Measurements from ENCODE around the gene BBS5. TPM values are rescaled to one million over a fixed set of nuclear protein-coding genes. Genes with fewer than 3 reads are reported as not detected.

BBS5 gene
- total RNA-seq, 1 experiment from 2014 or later = 0.55 TPM

DNA sequence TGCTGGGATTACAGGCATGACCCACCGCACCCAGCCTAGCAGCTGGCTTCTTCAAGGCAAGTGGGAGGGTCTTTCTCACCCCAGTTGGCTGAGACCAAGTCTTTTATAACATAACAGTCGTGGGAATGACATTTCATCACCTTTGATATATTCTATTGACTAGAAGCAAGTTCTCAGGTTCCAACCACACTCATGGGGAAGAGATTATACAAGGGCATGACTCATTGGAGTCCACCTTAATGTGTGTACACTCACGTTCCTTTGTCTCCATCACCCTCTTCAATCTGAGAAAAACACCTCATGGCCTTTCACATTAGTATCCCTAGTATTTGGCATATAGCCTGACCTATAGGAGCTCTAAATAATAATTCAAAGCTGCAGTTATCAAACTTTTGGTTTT, 2.8 kb upstream of the BBS5 start:
- no peaks in the 10 kb centered on the region for H3K36me3 Mint-ChIP-seq (ENCODE audit: insufficient read depth in 1 of 3, low read depth in 3 of 3)
- H2AFZ ChIP-seq (ENCODE audit: low read length) = no peak overlapping the region
- H3K4me1 ChIP-seq (ENCODE audit: insufficient read depth, low read length) = no peaks in the 10 kb centered on the region
- H4K5ac ChIP-seq (ENCODE audit: insufficient read length, low read depth, low read length) = no peak overlapping the region
- no peak overlapping the region for H2BK12ac ChIP-seq (ENCODE audit: insufficient read length, low read depth, low read length)
- H3K79me1 ChIP-seq (ENCODE audit: insufficient read depth, low read depth, low read length, poor library complexity, severe bottlenecking) = no peaks in the 10 kb centered on the region
- peaks cover 7% of the 10 kb centered on the region for H3K23me2 ChIP-seq (ENCODE audit: insufficient read length, low read depth, low read length, poor library complexity, severe bottlenecking)
- H2BK120ac ChIP-seq (ENCODE audit: low read depth, low read length, poor library complexity, severe bottlenecking) = no peak overlapping the region
- H4K20me1 ChIP-seq (ENCODE audit: control insufficient read depth, insufficient read depth, insufficient read length) = no peaks in the 10 kb centered on the region
- H3K23ac ChIP-seq (ENCODE audit: insufficient read length, low read depth, low read length) = no peak overlapping the region
- H3K4me1 Mint-ChIP-seq = peaks cover 3 to 6% of the 10 kb centered on the region in 2 experiments
- no peaks in the 10 kb centered on the region for H3K9me3 Mint-ChIP-seq
- no peak overlapping the region for H3K18ac ChIP-seq (ENCODE audit: insufficient read length, low read depth, low read length)
- no peak overlapping the region for H3T11ph ChIP-seq (ENCODE audit: low read length)
- no peak overlapping the region for H4K91ac ChIP-seq (ENCODE audit: insufficient read length, low read depth, low read length)
- H2BK15ac ChIP-seq (ENCODE audit: low read depth, low read length) = no peak overlapping the region
- TF ChIP-seq, protein P1, sequence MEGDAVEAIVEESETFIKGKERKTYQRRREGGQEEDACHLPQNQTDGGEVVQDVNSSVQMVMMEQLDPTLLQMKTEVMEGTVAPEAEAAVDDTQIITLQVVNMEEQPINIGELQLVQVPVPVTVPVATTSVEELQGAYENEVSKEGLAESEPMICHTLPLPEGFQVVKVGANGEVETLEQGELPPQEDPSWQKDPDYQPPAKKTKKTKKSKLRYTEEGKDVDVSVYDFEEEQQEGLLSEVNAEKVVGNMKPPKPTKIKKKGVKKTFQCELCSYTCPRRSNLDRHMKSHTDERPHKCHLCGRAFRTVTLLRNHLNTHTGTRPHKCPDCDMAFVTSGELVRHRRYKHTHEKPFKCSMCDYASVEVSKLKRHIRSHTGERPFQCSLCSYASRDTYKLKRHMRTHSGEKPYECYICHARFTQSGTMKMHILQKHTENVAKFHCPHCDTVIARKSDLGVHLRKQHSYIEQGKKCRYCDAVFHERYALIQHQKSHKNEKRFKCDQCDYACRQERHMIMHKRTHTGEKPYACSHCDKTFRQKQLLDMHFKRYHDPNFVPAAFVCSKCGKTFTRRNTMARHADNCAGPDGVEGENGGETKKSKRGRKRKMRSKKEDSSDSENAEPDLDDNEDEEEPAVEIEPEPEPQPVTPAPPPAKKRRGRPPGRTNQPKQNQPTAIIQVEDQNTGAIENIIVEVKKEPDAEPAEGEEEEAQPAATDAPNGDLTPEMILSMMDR (conservative IDR thresholded peaks at IDR 0.05) = no peak
- H3K27ac Mint-ChIP-seq = no peak overlapping the region
- H3K56ac ChIP-seq (ENCODE audit: insufficient read length, low read depth, low read length) = no peak overlapping the region
- H3K4me3 Mint-ChIP-seq = no peak overlapping the region
- H4K8ac ChIP-seq (replicated peaks; ENCODE audit: insufficient read length, low read depth, low read length) = no peak overlapping the region
- H3K14ac ChIP-seq (ENCODE audit: insufficient read depth, low read length) = no peak overlapping the region
- no peaks in the 10 kb centered on the region for H3K9me3 ChIP-seq (ENCODE audit: control insufficient read depth, low read depth, low read length)
- H3K9ac ChIP-seq (ENCODE audit: extremely low read depth, insufficient read length, low read length) = no peak overlapping the region
- H2BK5ac ChIP-seq (ENCODE audit: insufficient read length, low read length) = no peak overlapping the region
- H2BK20ac ChIP-seq (ENCODE audit: low read depth, low read length, poor library complexity, severe bottlenecking) = no peak overlapping the region
- H3K79me2 ChIP-seq (ENCODE audit: insufficient read depth, low read length) = no peaks in the 10 kb centered on the region
- H3K27me3 ChIP-seq (ENCODE audit: insufficient read depth, low read length) = peaks cover 22% of the 10 kb centered on the region; the same call in 1 of the 2 replicates
- peaks cover 50% of the 10 kb centered on the region for H3K27me3 Mint-ChIP-seq (ENCODE audit: low read depth)
- DNase-seq = no peak
- WGBS (ENCODE audit: extremely low coverage, insufficient read length, low lambda C conversion rate) = no CpG with 5 or more reads among the region's 3 CpGs
- H2AK5ac ChIP-seq (ENCODE audit: insufficient read length, low read length) = no peak overlapping the region
- H3K4me2 ChIP-seq (ENCODE audit: insufficient read depth, insufficient read length, low read length) = no peak overlapping the region
- H3K27ac ChIP-seq (ENCODE audit: insufficient read length, low read depth, low read length) = no peak overlapping the region
- no peak overlapping the region for H3K4ac ChIP-seq (ENCODE audit: low read depth, low read length)
